GM18951 (cell line): ENCODE data around the gene AHCYL2.

Experiments
- POLR2A ChIP-seq: IDR thresholded peaks from 4 replicates; pipeline ENCODE4 v1.6.1; 2011; ENCODE audit warnings: mild to moderate bottlenecking; ENCODE audit not compliant: insufficient read length, insufficient read depth; ENCODE audit errors: extremely low read depth
- in situ Hi-C: fragments of 300-500 bp; cut with MboI; formaldehyde crosslinking; loops from one replicate; pipeline ENCODE4 v1.12.0; 2022; ENCODE audit warnings: low sequenced_read_pairs, mixed read lengths, inconsistent platforms; ENCODE audit not compliant: unreplicated experiment

The AHCYL2 gene

GRCh38 chr7:129370812-129371211 is 146.0 kb downstream of the AHCYL2 start:
- in situ Hi-C loops = loop anchor here (25.0 kb wide), 2 partner anchors 266 to 641 kb away; no protein-coding TSS in a partner anchor
- TF ChIP-seq POLR2A = no peak

GRCh38 chr7:129371487-129371886 is 146.7 kb downstream of the AHCYL2 start:
- in situ Hi-C loops = loop anchor here (25.0 kb wide), 2 partner anchors 266 to 641 kb away; no protein-coding TSS in a partner anchor
- TF ChIP-seq POLR2A = no peak

GRCh38 chr7:129373651-129374428 is 149.0 kb downstream of the AHCYL2 start:
- in situ Hi-C loops = loop anchor here (25.0 kb wide), 2 partner anchors 263 to 638 kb away; no protein-coding TSS in a partner anchor
- no peak for TF ChIP-seq POLR2A

GRCh38 chr7:129375141-129375938 is 150.5 kb downstream of the AHCYL2 start:
- no peak for TF ChIP-seq POLR2A
- in situ Hi-C loops = no loop called here

- in situ Hi-C loops = no loop called here
- TF ChIP-seq POLR2A = no peak
Measured at GRCh38 chr7:129376076-129376777, 151.4 kb downstream of the AHCYL2 start.

GRCh38 chr7:129376778-129377700 is 152.2 kb downstream of the AHCYL2 start:
- in situ Hi-C loops = no loop called here
- no peak for TF ChIP-seq POLR2A

- TF ChIP-seq POLR2A = no peak
- in situ Hi-C loops = no loop called here
Measured at GRCh38 chr7:129381710-129382484, 157.1 kb downstream of the AHCYL2 start.

- no peak for TF ChIP-seq POLR2A
- in situ Hi-C loops = no loop called here
Measured at GRCh38 chr7:129383542-129384132, 158.8 kb downstream of the AHCYL2 start.

GRCh38 chr7:129385116-129385515 is 160.3 kb downstream of the AHCYL2 start:
- in situ Hi-C loops = no loop called here
- no peak for TF ChIP-seq POLR2A

GRCh38 chr7:129385598-129385997 is 160.8 kb downstream of the AHCYL2 start:
- no peak for TF ChIP-seq POLR2A
- in situ Hi-C loops = no loop called here

- no peak for TF ChIP-seq POLR2A
- in situ Hi-C loops = no loop called here
Measured at GRCh38 chr7:129386506-129386905, 161.7 kb downstream of the AHCYL2 start.

GRCh38 chr7:129387537-129387936 is 162.7 kb downstream of the AHCYL2 start:
- in situ Hi-C loops = no loop called here
- no peak for TF ChIP-seq POLR2A
